Activated CD4-positive, alpha-beta memory T cell treated with anti-CD3 and anti-CD28 coated beads for 36 hours (primary cell): ENCODE data around the gene PRR12. TPM values are rescaled to one million over a fixed set of nuclear protein-coding genes. Genes with fewer than 3 reads are reported as not detected.

ENCODE experiments used
- CTCF ChIA-PET: fragments of 350-600 bp; sonication (Branson Sonifier 250); formaldehyde crosslinking; loops from one replicate; lab custom pipeline; 2021; ENCODE audit warnings: antibody characterized with exemption, inconsistent platforms; lab: Charles Lee
- POLR2A ChIA-PET: fragments of 350-600 bp; sonication (Branson Sonifier 250); formaldehyde crosslinking; loops from one replicate; lab custom pipeline; 2021; ENCODE audit warnings: antibody characterized with exemption; lab: Charles Lee
- DNase-seq: peaks from one replicate; pipeline ENCODE4 v3.0.0-alpha.2; 2020
- H3K27ac Mint-ChIP-seq: one replicate; pipeline ENCODE4 v1.8.0; 2021; ENCODE audit warnings: mixed read lengths
- H3K27me3 Mint-ChIP-seq: one replicate; pipeline ENCODE4 v1.8.0; 2021; ENCODE audit warnings: mixed read lengths
- H3K36me3 Mint-ChIP-seq: one replicate; pipeline ENCODE4 v1.8.0; 2021; ENCODE audit warnings: mixed read lengths
- H3K4me1 Mint-ChIP-seq: one replicate; pipeline ENCODE4 v1.8.0; 2021; ENCODE audit warnings: low read depth, mixed read lengths
- H3K4me3 Mint-ChIP-seq: one replicate; pipeline ENCODE4 v1.8.0; 2021; ENCODE audit warnings: mild to moderate bottlenecking, mixed read lengths
- H3K9me3 Mint-ChIP-seq: one replicate; pipeline ENCODE4 v1.8.0; 2021; ENCODE audit warnings: mixed read lengths
- intact Hi-C: fragments of 100-400 bp; cut with micrococcal nuclease; formaldehyde crosslinking; loops from one replicate; pipeline ENCODE4 v1.15.1; 2023
- total RNA-seq, 2 experiments: library from RNA; stranded (reverse); gene quantifications; one replicate each; pipeline ENCODE4 v1.2.3, GENCODE V29; 2021

Gene PRR12
- 10 to 100 TPM; 19.9 to 22.4 TPM for total RNA-seq

GRCh38 chr19:49590971-49591730 is at the start of gene PRR12:
PRR12 (plus strand) TSS chr19:49591182; CDS start chr19:49591655, 473 bp downstream.
- H3K27ac Mint-ChIP-seq: peak within 1 kb of the TSS; percentile 91
- H3K9me3 Mint-ChIP-seq: no peaks in the 10 kb centered on the region
- H3K4me3 Mint-ChIP-seq: peak within 1 kb of the TSS; percentile 80
- H3K36me3 Mint-ChIP-seq: peaks cover 11% of the 10 kb centered on the region
- DNase-seq: peak; percentile 81
- ChIA-PET POLR2A (interaction anchor here (0.8 to 3.1 kb wide), 7 partner anchors 11 to 85 kb away, joined by 3 to 22 read pairs (median 4); partner anchors contain the start of genes BCL2L12, IRF3, NOSIP and PRRG2), CTCF (interaction anchor here (0.6 to 1.4 kb wide), 4 partner anchors 10 to 250 kb away, joined by 4 read pairs; partner anchors contain the start of genes PRRG2 and RRAS)
- intact Hi-C loops: loop anchor here (1.0 to 5.0 kb wide), 6 partner anchors 11 to 276 kb away; partner anchors contain the start of genes BCL2L12, FUZ, IRF3 and NOSIP
- H3K4me1 Mint-ChIP-seq: peaks cover 32% of the 10 kb centered on the region
- no peaks in the 10 kb centered on the region for H3K27me3 Mint-ChIP-seq

- intact Hi-C loops: no loop called here
- no peaks in the 10 kb centered on the region for H3K27me3 Mint-ChIP-seq
- ChIA-PET POLR2A (no interaction called here), CTCF (interaction anchor here (0.6 to 2.2 kb wide), 2 partner anchors 34 to 35 kb away, joined by 3 to 6 read pairs; no protein-coding TSS in a partner anchor)
- H3K9me3 Mint-ChIP-seq: no peaks in the 10 kb centered on the region
- no peaks in the 10 kb centered on the region for H3K36me3 Mint-ChIP-seq
- no peak overlapping the region for H3K27ac Mint-ChIP-seq
- no peak for DNase-seq
- H3K4me3 Mint-ChIP-seq: no peak overlapping the region
- peaks cover 8% of the 10 kb centered on the region for H3K4me1 Mint-ChIP-seq
Observed at GRCh38 chr19:49541914-49542313, 49.1 kb upstream of the PRR12 start.

- H3K4me3 Mint-ChIP-seq: no peak overlapping the region
- no peak for DNase-seq
- H3K36me3 Mint-ChIP-seq: no peaks in the 10 kb centered on the region
- peaks cover 13% of the 10 kb centered on the region for H3K4me1 Mint-ChIP-seq
- intact Hi-C loops: no loop called here
- ChIA-PET CTCF (interaction anchor here (2.2 kb wide), 1 partner anchor 36 kb away, joined by 6 read pairs; no protein-coding TSS in a partner anchor), POLR2A (no interaction called here)
- H3K27ac Mint-ChIP-seq: no peak overlapping the region
- H3K27me3 Mint-ChIP-seq: no peaks in the 10 kb centered on the region
- no peaks in the 10 kb centered on the region for H3K9me3 Mint-ChIP-seq
Observed at GRCh38 chr19:49542446-49542845, 48.5 kb upstream of the PRR12 start.

GRCh38 chr19:49543032-49543431 is 48.0 kb upstream of the PRR12 start:
- DNase-seq: no peak
- no peaks in the 10 kb centered on the region for H3K27me3 Mint-ChIP-seq
- no peak overlapping the region for H3K27ac Mint-ChIP-seq
- H3K36me3 Mint-ChIP-seq: no peaks in the 10 kb centered on the region
- intact Hi-C loops: no loop called here
- peaks cover 13% of the 10 kb centered on the region for H3K4me1 Mint-ChIP-seq
- no peaks in the 10 kb centered on the region for H3K9me3 Mint-ChIP-seq
- H3K4me3 Mint-ChIP-seq: no peak overlapping the region
- ChIA-PET POLR2A (no interaction called here), CTCF (no interaction called here)

GRCh38 chr19:49544154-49544553 is 46.8 kb upstream of the PRR12 start:
- no peak overlapping the region for H3K4me3 Mint-ChIP-seq
- intact Hi-C loops: no loop called here
- CTCF ChIA-PET: interaction anchor here (0.9 to 10.5 kb wide), 3 partner anchors 9 to 37 kb away, joined by 3 to 216 read pairs (median 5); no protein-coding TSS in a partner anchor

GRCh38 chr19:49546825-49547565 is 44.0 kb upstream of the PRR12 start:
- Mint-ChIP-seq H3K36me3 (no peaks in the 10 kb centered on the region), H3K4me3 (peak overlapping the region; percentile 75), H3K27me3 (no peaks in the 10 kb centered on the region), H3K9me3 (no peaks in the 10 kb centered on the region), H3K27ac (peak overlapping the region; percentile 59), H3K4me1 (peaks cover 29% of the 10 kb centered on the region)
- intact Hi-C loops: loop anchor here (1.0 kb wide), 2 partner anchors 44 to 131 kb away; no protein-coding TSS in a partner anchor
- POLR2A ChIA-PET: interaction anchor here (0.7 to 1.5 kb wide), 3 partner anchors 13 to 55 kb away, joined by 3 to 4 read pairs (median 3); no protein-coding TSS in a partner anchor
- CTCF ChIA-PET: interaction anchor here (0.6 to 10.5 kb wide), 31 partner anchors 8 to 446 kb away, joined by 3 to 216 read pairs (median 5); partner anchors contain the start of genes FCGRT, FLT3LG, NOSIP and PRRG2
- peak; percentile 68 for DNase-seq

More at GRCh38 chr19:49544154-49544553, 46.8 kb upstream of the PRR12 start:
- Mint-ChIP-seq H3K36me3 (no peaks in the 10 kb centered on the region), H3K27ac (no peak overlapping the region), H3K9me3 (no peaks in the 10 kb centered on the region), H3K4me1 (peaks cover 20% of the 10 kb centered on the region), H3K27me3 (no peaks in the 10 kb centered on the region)
- POLR2A ChIA-PET: no interaction called here
- DNase-seq: no peak

- H3K27me3 Mint-ChIP-seq: no peaks in the 10 kb centered on the region
- peaks cover 41% of the 10 kb centered on the region for H3K4me1 Mint-ChIP-seq
- ChIA-PET POLR2A (interaction anchor here (1.0 kb wide), 1 partner anchor 20 kb away, joined by 4 read pairs; no protein-coding TSS in a partner anchor), CTCF (interaction anchor here (0.9 to 10.5 kb wide), 5 partner anchors 11 to 133 kb away, joined by 3 to 216 read pairs (median 108); no protein-coding TSS in a partner anchor)
- peak overlapping the region; percentile 56 for H3K27ac Mint-ChIP-seq
- intact Hi-C loops: no loop called here
- no peak for DNase-seq
- no peaks in the 10 kb centered on the region for H3K9me3 Mint-ChIP-seq
- no peaks in the 10 kb centered on the region for H3K36me3 Mint-ChIP-seq
- H3K4me3 Mint-ChIP-seq: no peak overlapping the region
Observed at GRCh38 chr19:49549045-49549444, 41.9 kb upstream of the PRR12 start.

GRCh38 chr19:49551531-49551930 is 39.5 kb upstream of the PRR12 start:
- no peak for DNase-seq
- Mint-ChIP-seq H3K4me3 (no peak overlapping the region), H3K27ac (no peak overlapping the region), H3K4me1 (peaks cover 55% of the 10 kb centered on the region), H3K27me3 (no peaks in the 10 kb centered on the region), H3K36me3 (peaks cover 15% of the 10 kb centered on the region), H3K9me3 (no peaks in the 10 kb centered on the region)
- POLR2A ChIA-PET: interaction anchor here (0.7 to 2.4 kb wide), 4 partner anchors 11 to 39 kb away, joined by 3 to 6 read pairs (median 4); no protein-coding TSS in a partner anchor
- intact Hi-C loops: no loop called here
- CTCF ChIA-PET: interaction anchor here (0.6 to 10.5 kb wide), 6 partner anchors 10 to 346 kb away, joined by 3 to 216 read pairs (median 6); no protein-coding TSS in a partner anchor

GRCh38 chr19:49552749-49553148 is 38.2 kb upstream of the PRR12 start:
- no peaks in the 10 kb centered on the region for H3K27me3 Mint-ChIP-seq
- peak; percentile 56 for DNase-seq
- CTCF ChIA-PET: interaction anchor here (1.0 to 10.5 kb wide), 5 partner anchors 9 to 128 kb away, joined by 3 to 216 read pairs (median 10); no protein-coding TSS in a partner anchor
- H3K36me3 Mint-ChIP-seq: peaks cover 22% of the 10 kb centered on the region
- H3K9me3 Mint-ChIP-seq: no peaks in the 10 kb centered on the region
- peaks cover 54% of the 10 kb centered on the region for H3K4me1 Mint-ChIP-seq
- POLR2A ChIA-PET: interaction anchor here (1.0 to 2.4 kb wide), 7 partner anchors 8 to 124 kb away, joined by 3 to 6 read pairs (median 5); partner anchors contain the start of genes PRMT1 and RPS11
- peak overlapping the region; percentile 87 for H3K27ac Mint-ChIP-seq
- intact Hi-C loops: no loop called here
- H3K4me3 Mint-ChIP-seq: peak overlapping the region; percentile 43

GRCh38 chr19:49553451-49554271 is 37.3 kb upstream of the PRR12 start:
- Mint-ChIP-seq H3K27ac (peak overlapping the region; percentile 95), H3K4me3 (peak overlapping the region; percentile 33), H3K36me3 (peaks cover 27% of the 10 kb centered on the region), H3K27me3 (no peaks in the 10 kb centered on the region), H3K4me1 (peaks cover 59% of the 10 kb centered on the region), H3K9me3 (no peaks in the 10 kb centered on the region)
- DNase-seq: peak; percentile 83
- CTCF ChIA-PET: interaction anchor here (1.0 to 10.5 kb wide), 5 partner anchors 8 to 127 kb away, joined by 3 to 216 read pairs (median 10); no protein-coding TSS in a partner anchor
- intact Hi-C loops: loop anchor here (1.0 to 2.0 kb wide), 3 partner anchors 11 to 19 kb away; no protein-coding TSS in a partner anchor
- POLR2A ChIA-PET: interaction anchor here (0.6 to 2.4 kb wide), 10 partner anchors 7 to 123 kb away, joined by 3 to 6 read pairs (median 3); partner anchors contain the start of gene PRMT1
